Trophoblast cell (in vitro differentiated cells and primary cell): ENCODE results near the gene FRMPD1.

Source experiments
- DNase-seq, 2 donors: peaks; one replicate each; pipeline ENCODE4 v3.0.0-alpha.2; 2016
- H2AFZ ChIP-seq: 2 replicates; pipeline ENCODE4 v1.6.1; 2013; ENCODE audit warnings: low read length, moderate library complexity, mild to moderate bottlenecking; ENCODE audit not compliant: insufficient read depth, poor library complexity
- H2AK5ac ChIP-seq: 2 replicates; pipeline ENCODE4 v1.6.1; 2013; ENCODE audit warnings: mild to moderate bottlenecking, low read length
- H2BK120ac ChIP-seq: 2 replicates; pipeline ENCODE4 v1.6.1; 2013; ENCODE audit warnings: low read length, mild to moderate bottlenecking, moderate library complexity; ENCODE audit not compliant: insufficient read depth, poor library complexity
- H2BK12ac ChIP-seq: 2 replicates; pipeline ENCODE4 v1.6.1; 2013; ENCODE audit warnings: mild to moderate bottlenecking, low read length, moderate library complexity
- H2BK5ac ChIP-seq: 2 replicates; pipeline ENCODE4 v1.6.1; 2013; ENCODE audit warnings: low read length, low read depth, moderate library complexity, mild to moderate bottlenecking; ENCODE audit not compliant: poor library complexity
- H3K14ac ChIP-seq: 2 replicates; pipeline ENCODE4 v1.6.1; 2013; ENCODE audit warnings: mild to moderate bottlenecking, low read length
- H3K18ac ChIP-seq: 2 replicates; pipeline ENCODE4 v1.6.1; 2013; ENCODE audit warnings: mild to moderate bottlenecking, low read length
- H3K23ac ChIP-seq: 2 replicates; pipeline ENCODE4 v1.6.1; 2013; ENCODE audit warnings: low read length
- H3K27ac ChIP-seq: 2 replicates; pipeline ENCODE4 v1.5.1; 2013; ENCODE audit warnings: low read depth, mild to moderate bottlenecking, inconsistent platforms, low read length, moderate library complexity
- H3K27me3 ChIP-seq: 2 replicates; pipeline ENCODE4 v1.6.1; 2013; ENCODE audit warnings: inconsistent platforms, mild to moderate bottlenecking, low read length, moderate library complexity; ENCODE audit not compliant: insufficient read depth
- H3K36me3 ChIP-seq, 2 experiments: 1 replicate in 1 of 2; 2 replicates in 1 of 2; pipeline ENCODE4 v1.6.1; 2013; ENCODE audit warnings: low read length in 2 of 2, mild to moderate bottlenecking in 2 of 2, moderate library complexity in 1 of 2; ENCODE audit not compliant: insufficient read depth in 2 of 2, control insufficient read depth in 1 of 2
- H3K4ac ChIP-seq: 2 replicates; pipeline ENCODE4 v1.6.1; 2013; ENCODE audit warnings: low read depth, mild to moderate bottlenecking, low read length, moderate library complexity
- H3K4me1 ChIP-seq, 2 experiments: 1 replicate in 1 of 2; 2 replicates in 1 of 2; pipeline ENCODE4 v1.6.1; 2013; ENCODE audit warnings: low read length in 2 of 2, mild to moderate bottlenecking in 2 of 2, moderate library complexity in 1 of 2; ENCODE audit not compliant: insufficient read depth in 2 of 2, control insufficient read depth in 1 of 2
- H3K4me2 ChIP-seq: 2 replicates; pipeline ENCODE4 v1.6.1; 2013; ENCODE audit warnings: inconsistent platforms, mild to moderate bottlenecking, low read length, moderate library complexity
- H3K4me3 ChIP-seq: 2 replicates; pipeline ENCODE4 v1.5.1; 2013; ENCODE audit warnings: mild to moderate bottlenecking, low read depth, low read length, inconsistent platforms
- H3K79me1 ChIP-seq: one replicate; pipeline ENCODE4 v1.6.1; 2013; ENCODE audit warnings: low read length
- H3K79me2 ChIP-seq: 2 replicates; pipeline ENCODE4 v1.6.1; 2013; ENCODE audit warnings: low read length, mild to moderate bottlenecking; ENCODE audit not compliant: control insufficient read depth, insufficient read depth, poor library complexity
- H3K9ac ChIP-seq: 2 replicates; pipeline ENCODE4 v1.6.1; 2013; ENCODE audit warnings: mild to moderate bottlenecking, low read length
- H3K9me3 ChIP-seq: 2 replicates; pipeline ENCODE4 v1.6.1; 2013; ENCODE audit warnings: low read depth, mild to moderate bottlenecking, control low read depth, inconsistent platforms, low read length; ENCODE audit not compliant: insufficient read depth
- H4K12ac ChIP-seq: 2 replicates; pipeline ENCODE4 v1.6.1; 2013; ENCODE audit warnings: low read depth, mild to moderate bottlenecking, low read length, moderate library complexity
- H4K8ac ChIP-seq: 2 replicates; pipeline ENCODE4 v1.6.1; 2013; ENCODE audit warnings: low read depth, mild to moderate bottlenecking, low read length, moderate library complexity
- H4K91ac ChIP-seq: one replicate; pipeline ENCODE4 v1.6.1; 2013; ENCODE audit warnings: low read depth, mild to moderate bottlenecking, low read length, moderate library complexity
- WGBS: extraction: QIAGEN DNeasy Blood & Tissue Kit; methylation state at CpG from one replicate; pipeline ENCODE4 v1.1.7; 2013; ENCODE audit warnings: missing lambda C conversion rate; ENCODE audit not compliant: insufficient read length, insufficient coverage; ENCODE audit errors: extremely low coverage; 5-methylcytosine and 5-hydroxymethylcytosine counted together

FRMPD1 gene

DNA sequence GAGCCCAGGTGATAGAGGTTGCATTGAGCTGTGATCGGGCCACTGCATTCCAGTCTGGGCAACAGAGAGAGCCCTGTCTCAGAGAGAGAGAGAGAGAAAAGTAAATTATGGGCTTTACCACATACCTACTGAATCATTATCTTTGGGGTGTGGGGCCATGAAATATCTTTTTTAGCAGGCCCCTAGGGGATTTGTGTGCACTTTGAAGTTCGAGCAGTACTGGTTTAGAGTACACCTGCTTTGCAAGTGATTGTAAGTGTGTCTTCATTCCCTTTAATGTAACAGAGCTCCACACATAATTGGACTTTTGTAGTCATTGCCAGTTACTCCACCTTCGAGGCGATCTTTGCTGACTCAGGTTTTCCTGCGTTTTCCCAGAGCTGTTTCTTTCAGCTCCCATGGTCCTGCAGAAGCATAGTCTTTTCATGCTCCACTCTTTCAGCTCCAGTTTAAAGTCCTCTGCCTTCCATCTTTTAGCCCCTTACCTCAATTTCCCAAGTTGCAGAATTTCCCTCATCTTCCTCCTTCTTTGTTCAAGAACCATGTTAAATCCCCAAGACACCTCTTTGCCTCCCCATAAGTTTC is 24.0 kb upstream of the FRMPD1 start:
- Histone ChIP-seq H3K4ac (no peak overlapping the region), H3K27ac (no peak overlapping the region), H3K9me3 (no peaks in the 10 kb centered on the region), H2AK5ac (no peak overlapping the region), H3K79me2 (no peaks in the 10 kb centered on the region), H2BK5ac (no peak overlapping the region), H3K9ac (no peak overlapping the region), H4K8ac (no peak overlapping the region), H3K4me2 (no peak overlapping the region), H2AFZ (no peak overlapping the region), H3K4me1 (no peaks in the 10 kb centered on the region), H2BK12ac (no peak overlapping the region), H3K23ac (no peak overlapping the region), H3K27me3 (no peaks in the 10 kb centered on the region), H3K4me3 (no peak overlapping the region), H3K18ac (no peak overlapping the region), H4K91ac (no peak overlapping the region), H3K79me1 (no peaks in the 10 kb centered on the region), H2BK120ac (no peak overlapping the region), H3K14ac (no peak overlapping the region), H3K36me3 (no peaks in the 10 kb centered on the region), H4K12ac (no peak overlapping the region)
- DNase-seq: no peak
- no CpG with 5 or more reads among the region's 5 CpGs for WGBS

DNA sequence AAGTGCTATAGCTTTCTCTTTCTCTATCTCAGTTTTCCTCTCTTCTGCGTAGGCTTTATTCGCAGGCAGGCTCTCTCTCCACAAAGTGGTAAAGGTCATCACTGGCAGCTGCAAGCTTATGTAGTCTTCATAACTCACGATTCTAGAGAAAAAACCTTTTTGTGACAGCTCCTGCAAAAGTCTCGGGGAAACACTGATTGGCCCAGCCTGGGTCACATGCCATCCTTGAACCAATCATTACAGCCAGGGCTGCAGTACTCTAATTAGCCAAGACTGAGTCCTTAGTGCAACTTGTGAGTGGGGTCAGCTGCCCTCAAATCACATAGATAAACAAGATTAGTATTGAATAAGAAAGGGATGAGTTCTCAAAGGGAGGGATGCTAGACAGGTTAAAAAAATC is 18.3 kb upstream of the FRMPD1 start:
- no peak for DNase-seq
- H3K9ac ChIP-seq: no peak overlapping the region
- no peak overlapping the region for H3K4ac ChIP-seq
- no peak overlapping the region for H3K23ac ChIP-seq
- H3K79me1 ChIP-seq: no peaks in the 10 kb centered on the region
- no peak overlapping the region for H2BK120ac ChIP-seq
- H3K79me2 ChIP-seq: no peaks in the 10 kb centered on the region
- H3K14ac ChIP-seq: no peak overlapping the region
- H2AFZ ChIP-seq: no peak overlapping the region
- H3K18ac ChIP-seq: no peak overlapping the region
- WGBS: no CpG with 5 or more reads among the region's 4 CpGs
- H3K36me3 ChIP-seq: no peaks in the 10 kb centered on the region
- no peaks in the 10 kb centered on the region for H3K27me3 ChIP-seq
- no peak overlapping the region for H4K91ac ChIP-seq
- no peak overlapping the region for H2BK12ac ChIP-seq
- no peaks in the 10 kb centered on the region for H3K4me1 ChIP-seq
- H4K8ac ChIP-seq: no peak overlapping the region
- no peak overlapping the region for H3K4me2 ChIP-seq
- no peak overlapping the region for H2BK5ac ChIP-seq
- H3K4me3 ChIP-seq: no peak overlapping the region
- H3K27ac ChIP-seq: no peak overlapping the region
- H4K12ac ChIP-seq: no peak overlapping the region
- no peak overlapping the region for H2AK5ac ChIP-seq
- no peaks in the 10 kb centered on the region for H3K9me3 ChIP-seq

DNA sequence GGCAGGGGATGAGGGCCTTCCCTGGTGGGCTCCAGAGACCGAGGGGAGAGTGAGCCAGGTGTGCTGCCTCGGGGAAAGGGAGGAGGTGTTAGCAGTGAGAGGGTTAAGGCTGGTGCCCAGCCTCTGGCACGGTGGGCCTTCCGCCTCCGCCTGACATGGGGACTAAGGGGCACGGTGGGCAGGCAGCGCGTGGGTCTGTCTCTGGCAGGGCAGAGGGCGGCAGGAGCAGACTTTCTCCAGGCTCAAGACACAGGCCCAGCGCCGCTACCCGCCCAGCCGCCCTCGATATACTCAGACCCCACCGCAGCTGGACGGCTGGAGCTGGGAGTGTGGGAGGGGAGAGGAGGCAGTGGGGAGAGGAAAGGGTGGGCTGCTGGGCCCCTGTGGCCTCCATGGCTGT is 14.9 kb upstream of the FRMPD1 start:
- Histone ChIP-seq H3K27ac (no peak overlapping the region), H2BK12ac (no peak overlapping the region), H2BK5ac (no peak overlapping the region), H3K4ac (no peak overlapping the region), H4K8ac (no peak overlapping the region), H3K18ac (no peak overlapping the region), H3K23ac (no peak overlapping the region), H3K27me3 (no peaks in the 10 kb centered on the region), H2BK120ac (no peak overlapping the region), H3K4me2 (no peak overlapping the region), H3K79me2 (no peaks in the 10 kb centered on the region), H2AK5ac (no peak overlapping the region), H3K4me1 (no peaks in the 10 kb centered on the region), H2AFZ (no peak overlapping the region), H3K36me3 (no peaks in the 10 kb centered on the region), H3K4me3 (no peak overlapping the region), H4K91ac (no peak overlapping the region), H3K79me1 (no peaks in the 10 kb centered on the region), H3K9me3 (no peaks in the 10 kb centered on the region), H4K12ac (no peak overlapping the region), H3K14ac (no peak overlapping the region), H3K9ac (no peak overlapping the region)
- no CpG with 5 or more reads among the region's 16 CpGs for WGBS
- no peak for DNase-seq

DNA sequence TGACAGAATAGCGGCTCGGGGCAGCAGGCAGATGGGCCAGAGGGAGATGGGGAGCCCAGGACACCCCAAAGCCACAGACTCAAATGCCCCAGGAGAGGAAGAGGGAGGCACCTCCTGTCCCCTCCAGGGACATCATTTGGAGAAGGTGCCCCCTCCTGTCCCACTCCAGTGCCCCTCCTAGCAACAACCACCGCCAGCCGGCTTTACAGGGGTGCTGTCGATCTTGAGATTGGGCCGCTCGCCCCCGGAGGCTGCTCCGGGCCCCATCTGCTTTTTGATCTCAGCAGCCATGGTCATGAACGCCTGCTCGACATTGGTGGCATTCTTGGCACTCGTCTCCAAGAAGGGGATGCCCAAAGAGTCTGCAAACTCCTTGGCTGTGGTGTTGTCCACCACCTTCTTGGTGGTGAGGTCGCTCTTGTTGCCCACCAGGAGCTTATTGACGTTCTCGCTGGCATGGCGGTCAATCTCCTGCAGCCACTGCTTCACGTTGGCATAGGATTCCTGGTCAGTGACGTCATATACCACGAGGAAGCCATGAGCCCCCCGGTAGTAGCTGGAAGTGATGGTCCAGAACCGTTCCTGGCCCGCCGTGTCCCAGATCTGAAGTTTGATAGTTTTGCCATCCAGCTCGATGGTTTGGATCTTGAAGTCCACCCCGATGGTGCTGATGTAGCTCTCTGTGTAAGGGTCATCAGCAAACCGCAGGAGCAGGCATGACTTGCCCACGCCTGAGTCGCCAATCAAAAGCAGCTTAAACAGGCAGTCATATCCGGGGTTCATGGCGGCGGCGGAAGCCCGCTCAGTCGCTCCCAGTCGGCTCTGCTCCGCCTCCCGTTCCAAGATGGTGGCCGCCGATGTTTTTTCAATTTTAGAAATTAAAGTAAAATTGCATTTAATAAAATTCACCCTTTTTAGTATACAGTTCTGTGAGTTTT is 14.0 kb upstream of the FRMPD1 start:
- no peak overlapping the region for H3K4me3 ChIP-seq
- no peak overlapping the region for H3K4me2 ChIP-seq
- H2BK120ac ChIP-seq: no peak overlapping the region
- H3K23ac ChIP-seq: no peak overlapping the region
- no peak overlapping the region for H2AFZ ChIP-seq
- no peak overlapping the region for H4K8ac ChIP-seq
- H3K9me3 ChIP-seq: no peaks in the 10 kb centered on the region
- no peaks in the 10 kb centered on the region for H3K27me3 ChIP-seq
- no peaks in the 10 kb centered on the region for H3K79me1 ChIP-seq
- H4K91ac ChIP-seq: no peak overlapping the region
- no peak overlapping the region for H2AK5ac ChIP-seq
- no peak overlapping the region for H3K14ac ChIP-seq
- no peaks in the 10 kb centered on the region for H3K4me1 ChIP-seq
- no peak overlapping the region for H2BK12ac ChIP-seq
- no peak overlapping the region for H2BK5ac ChIP-seq
- H3K9ac ChIP-seq: no peak overlapping the region
- no peak overlapping the region for H3K18ac ChIP-seq
- H3K4ac ChIP-seq: no peak overlapping the region
- H3K79me2 ChIP-seq: no peaks in the 10 kb centered on the region
- H4K12ac ChIP-seq: no peak overlapping the region
- no peak for DNase-seq
- H3K36me3 ChIP-seq: no peaks in the 10 kb centered on the region
- H3K27ac ChIP-seq: no peak overlapping the region
- no CpG with 5 or more reads among the region's 39 CpGs for WGBS
